ENCODE results near the gene JMJD1C.

Gene JMJD1C

GRCh38 chr10:63281967-63282366, 183.8 kb downstream of the JMJD1C start:
- no peak for DNase-seq

- DNase-seq, result no peak
These were observed 185.4 kb downstream of the JMJD1C start for GRCh38 chr10:63280386-63280785.

- no peak for DNase-seq
These were observed 190.7 kb downstream of the JMJD1C start for GRCh38 chr10:63275094-63275493.

- no peak for DNase-seq
These were observed 192.2 kb downstream of the JMJD1C start for GRCh38 chr10:63273577-63273976.

- DNase-seq, result peak; percentile 75
These were observed 196.8 kb downstream of the JMJD1C start for GRCh38 chr10:63268798-63269503.

GRCh38 chr10:63268149-63268797, 197.5 kb downstream of the JMJD1C start:
- no peak for DNase-seq

GRCh38 chr10:63267414-63268148, 198.2 kb downstream of the JMJD1C start:
- no peak for DNase-seq

- DNase-seq, result no peak
These were observed 199.1 kb downstream of the JMJD1C start for GRCh38 chr10:63266391-63267316.

- DNase-seq, result no peak
These were observed 200.0 kb downstream of the JMJD1C start for GRCh38 chr10:63265683-63266235.

GRCh38 chr10:63265222-63265617, 200.6 kb downstream of the JMJD1C start:
- DNase-seq, result no peak

- DNase-seq, result no peak
These were observed 201.1 kb downstream of the JMJD1C start for GRCh38 chr10:63264617-63265221.

- DNase-seq, result no peak
These were observed 203.2 kb downstream of the JMJD1C start for GRCh38 chr10:63262430-63263073.

GRCh38 chr10:63261496-63261895, 204.3 kb downstream of the JMJD1C start:
- no peak for DNase-seq

- DNase-seq, result no peak
These were observed 204.9 kb downstream of the JMJD1C start for GRCh38 chr10:63260860-63261251.

- no peak for DNase-seq
These were observed 205.5 kb downstream of the JMJD1C start for GRCh38 chr10:63260103-63260859.

- no peak for DNase-seq
These were observed 206.7 kb downstream of the JMJD1C start for GRCh38 chr10:63258920-63259678.

GRCh38 chr10:63257778-63258177, 208.0 kb downstream of the JMJD1C start:
- no peak for DNase-seq

- no peak for DNase-seq
These were observed 209.6 kb downstream of the JMJD1C start for GRCh38 chr10:63256009-63256773.

- DNase-seq, result no peak
These were observed 210.5 kb downstream of the JMJD1C start for GRCh38 chr10:63255316-63255715.

All from activated naive CD4-positive, alpha-beta T cell treated with anti-CD3 and anti-CD28 coated beads, Interleukin-2, amount 50 U/mL, for 16 hours (primary cell).